Fibroblast of villous mesenchyme (primary cell): Measurements from ENCODE around the gene WDR26. TPM values are rescaled to one million over a fixed set of nuclear protein-coding genes. Genes with fewer than 3 reads are reported as not detected.

Experiments
- DNase-seq: peaks from one replicate; pipeline ENCODE4 v3.0.0-alpha.2; 2010; ENCODE audit warnings: low read depth
- H3K4me3 ChIP-seq: 2 replicates; pipeline ENCODE4 v1.5.1; 2011; ENCODE audit warnings: low read depth, mild to moderate bottlenecking, low read length
- total RNA-seq: library from RNA; depleted of rRNA; stranded (reverse); fragments of >200 nt; gene quantifications from 2 replicates; pipeline ENCODE4 v1.2.3, GENCODE V29; 2012
- TF ChIP-seq, protein P1 (sequence below): IDR thresholded peaks from 2 replicates; pipeline ENCODE4 v1.5.1; 2012; ENCODE audit warnings: low read depth, mild to moderate bottlenecking, low read length; ENCODE audit not compliant: insufficient read depth

Gene WDR26
- total RNA-seq, 1 donor = 86.4 TPM

DNA sequence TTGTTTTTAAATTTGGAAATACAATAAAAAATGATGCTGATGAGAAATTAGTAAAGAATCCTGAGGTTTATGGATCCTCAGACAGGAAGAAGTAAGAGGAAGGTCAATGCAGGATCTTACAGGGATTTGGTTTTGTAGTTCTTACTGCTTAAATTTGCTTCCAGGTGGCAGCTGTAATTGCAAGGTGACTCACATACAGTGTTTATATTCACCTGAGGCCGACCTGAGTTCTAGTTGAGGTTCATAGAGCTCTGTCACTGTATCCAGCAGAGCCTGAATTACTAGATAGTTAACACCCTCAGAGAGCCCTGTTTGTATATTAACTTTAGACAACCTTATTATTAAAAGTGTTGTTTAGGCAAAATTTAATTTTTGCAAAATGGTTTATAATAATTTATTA lies 1.4 kb upstream of the WDR26 start:
- TF ChIP-seq, protein P1, sequence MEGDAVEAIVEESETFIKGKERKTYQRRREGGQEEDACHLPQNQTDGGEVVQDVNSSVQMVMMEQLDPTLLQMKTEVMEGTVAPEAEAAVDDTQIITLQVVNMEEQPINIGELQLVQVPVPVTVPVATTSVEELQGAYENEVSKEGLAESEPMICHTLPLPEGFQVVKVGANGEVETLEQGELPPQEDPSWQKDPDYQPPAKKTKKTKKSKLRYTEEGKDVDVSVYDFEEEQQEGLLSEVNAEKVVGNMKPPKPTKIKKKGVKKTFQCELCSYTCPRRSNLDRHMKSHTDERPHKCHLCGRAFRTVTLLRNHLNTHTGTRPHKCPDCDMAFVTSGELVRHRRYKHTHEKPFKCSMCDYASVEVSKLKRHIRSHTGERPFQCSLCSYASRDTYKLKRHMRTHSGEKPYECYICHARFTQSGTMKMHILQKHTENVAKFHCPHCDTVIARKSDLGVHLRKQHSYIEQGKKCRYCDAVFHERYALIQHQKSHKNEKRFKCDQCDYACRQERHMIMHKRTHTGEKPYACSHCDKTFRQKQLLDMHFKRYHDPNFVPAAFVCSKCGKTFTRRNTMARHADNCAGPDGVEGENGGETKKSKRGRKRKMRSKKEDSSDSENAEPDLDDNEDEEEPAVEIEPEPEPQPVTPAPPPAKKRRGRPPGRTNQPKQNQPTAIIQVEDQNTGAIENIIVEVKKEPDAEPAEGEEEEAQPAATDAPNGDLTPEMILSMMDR = no peak
- no peak for DNase-seq
- no peak overlapping the region for H3K4me3 ChIP-seq

DNA sequence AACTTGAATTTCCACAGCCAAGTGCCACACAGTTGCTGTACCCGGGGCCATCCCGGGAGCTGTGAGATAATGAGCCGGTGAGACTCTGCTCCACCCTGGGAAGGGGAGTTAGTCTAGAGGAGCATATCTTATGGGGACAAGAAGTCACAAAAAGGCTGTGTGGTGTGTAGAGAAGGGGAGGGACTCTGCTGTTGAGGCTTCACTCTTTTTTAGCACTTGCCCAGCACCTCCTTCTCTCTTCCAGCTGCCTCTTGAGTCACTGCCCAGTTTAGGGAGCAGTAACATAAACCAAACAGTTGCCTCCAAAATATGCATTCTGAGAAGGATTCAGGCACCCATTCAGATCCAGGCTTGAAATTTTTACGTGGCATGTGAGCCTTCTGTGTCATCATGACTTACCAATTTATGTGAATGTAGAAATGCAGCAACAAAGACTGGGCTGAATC lies 744 bp upstream of the WDR26 start:
- DNase-seq = peak; percentile 78
- TF ChIP-seq, protein P1 = no peak
- H3K4me3 ChIP-seq = peak overlapping the region; percentile 91

DNA sequence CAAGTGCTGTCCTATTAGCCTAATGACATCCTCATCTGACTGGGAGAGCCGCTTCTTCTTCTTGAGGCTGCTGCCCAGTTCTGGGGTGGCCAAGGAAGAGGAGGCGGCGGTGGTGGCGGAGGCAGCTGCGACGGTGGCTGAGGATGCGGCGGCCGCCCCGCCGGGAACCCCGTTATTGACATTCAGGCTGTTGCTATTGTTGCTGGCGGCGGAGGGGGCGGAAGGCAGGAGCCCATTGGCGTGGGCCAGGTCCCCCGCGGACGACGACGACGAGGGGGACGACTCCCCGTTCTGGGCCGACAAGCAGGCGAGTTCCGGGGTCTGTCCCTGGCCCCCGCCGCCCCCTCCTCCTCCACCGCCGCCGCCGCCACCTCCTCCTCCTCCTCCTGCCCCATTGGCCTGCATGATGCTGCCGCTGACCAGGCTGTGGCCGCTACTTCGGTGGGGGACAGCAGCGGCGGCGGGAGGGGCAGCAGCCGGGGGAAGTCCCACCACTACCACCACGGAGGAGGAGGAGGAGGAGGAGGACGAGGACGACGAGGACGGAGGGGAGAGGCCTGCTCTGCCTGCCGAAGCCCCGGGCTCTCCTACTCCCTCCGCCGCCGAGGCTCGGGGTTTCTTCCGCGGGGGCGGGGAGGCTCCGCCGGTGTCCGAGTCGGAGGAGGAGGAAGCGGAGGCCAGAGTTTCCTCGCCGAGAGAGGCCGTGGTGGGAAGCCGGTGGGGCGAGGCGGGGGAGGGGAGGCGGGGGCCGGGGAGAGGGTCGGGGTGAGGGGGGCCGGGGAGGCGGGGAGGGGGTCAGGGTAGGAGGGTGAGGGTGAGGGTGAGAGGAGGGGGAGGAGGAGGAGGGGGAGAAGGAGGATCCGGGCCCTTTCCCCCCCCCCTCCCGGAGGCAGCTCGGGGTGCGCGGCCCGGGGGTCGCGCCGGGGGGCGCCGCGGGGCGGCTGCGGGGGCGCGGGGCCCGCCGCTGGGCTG lies 610 bp downstream of the WDR26 start:
- H3K4me3 ChIP-seq = peak overlapping the region; percentile 91
- DNase-seq = peak; percentile 26
- TF ChIP-seq, protein P1 = no peak

DNA sequence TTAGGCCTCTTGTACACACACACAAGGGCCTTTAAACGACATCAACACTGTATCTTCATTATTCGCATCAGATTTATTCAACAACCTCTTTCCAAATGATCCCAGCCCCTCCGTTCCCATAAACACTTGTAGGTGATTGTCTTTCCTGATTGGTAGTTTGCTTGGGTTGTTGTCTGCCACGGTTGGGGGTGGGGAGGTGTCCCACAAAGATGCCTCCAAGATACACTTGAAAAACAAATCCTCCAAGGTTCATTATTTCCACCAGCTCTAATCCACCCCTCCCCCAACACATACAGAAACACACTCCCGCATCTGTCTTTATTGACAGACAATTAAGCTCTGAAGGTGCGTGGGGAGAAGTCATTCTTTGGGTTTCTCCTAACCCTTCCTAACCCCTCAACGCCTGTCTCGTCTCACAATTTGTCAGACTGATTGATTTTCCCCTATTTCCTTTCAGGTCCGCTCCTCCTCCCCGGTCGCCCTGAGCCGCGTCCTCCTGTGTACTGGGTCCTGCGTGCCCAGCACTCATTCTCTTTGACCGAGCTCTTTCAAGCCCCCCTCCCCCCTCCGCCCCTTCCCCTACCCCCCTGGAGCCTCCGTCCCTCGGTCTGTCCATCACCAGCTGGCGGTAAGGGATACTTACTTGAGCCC lies 1.4 kb downstream of the WDR26 start:
- peak overlapping the region; percentile 91 for H3K4me3 ChIP-seq
- peak; percentile 46 for DNase-seq
- TF ChIP-seq, protein P1 = no peak

DNA sequence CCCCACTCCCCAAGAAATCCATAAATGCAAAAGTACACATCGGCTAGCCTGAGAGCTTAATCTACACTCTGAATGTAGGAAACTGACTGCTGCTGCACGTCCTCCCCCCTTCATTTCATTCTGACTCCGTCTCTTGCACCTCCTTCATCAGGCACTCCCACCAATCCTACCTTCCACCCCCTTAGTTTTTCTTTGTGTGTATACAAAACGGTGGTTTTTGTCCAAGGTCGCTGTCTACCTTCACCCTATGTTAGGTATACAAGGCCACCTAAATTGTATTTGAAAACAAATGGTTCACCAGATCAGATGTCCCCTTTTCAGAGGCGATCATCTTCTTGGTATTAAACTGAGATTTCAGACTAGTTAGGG lies 1.9 kb downstream of the WDR26 start:
- peak overlapping the region; percentile 91 for H3K4me3 ChIP-seq
- TF ChIP-seq, protein P1 = no peak
- peak; percentile 32 for DNase-seq

DNA sequence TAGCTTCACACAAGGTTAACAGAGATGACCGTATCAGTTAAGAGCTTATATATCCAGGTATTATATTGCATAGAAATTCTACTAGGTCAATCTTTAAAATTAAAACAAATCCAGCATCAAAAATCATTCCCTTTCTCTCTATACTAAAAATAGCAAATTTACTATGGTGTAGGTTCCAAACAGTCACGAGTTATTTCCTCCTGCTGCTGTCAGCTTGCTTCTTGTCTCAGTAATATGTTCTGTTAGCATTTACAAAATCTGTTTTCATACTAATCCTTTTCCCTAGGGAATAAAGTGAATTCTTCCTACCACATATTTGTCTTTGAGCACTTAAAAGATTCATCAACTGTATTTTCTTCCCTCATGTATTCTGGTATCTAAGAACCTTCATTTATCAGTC lies 2.5 kb downstream of the WDR26 start:
- DNase-seq = peak; percentile 53
- TF ChIP-seq, protein P1 = no peak
- H3K4me3 ChIP-seq = peak overlapping the region; percentile 91
